KMS-11 (cell line): ENCODE measurements around the gene MPHOSPH8.

ENCODE experiments used
- H2AFZ ChIP-seq: fragments of 200-600 bp; sonication (generic); 2 replicates; pipeline ENCODE4 v1.6.1; 2016; ENCODE audit warnings: antibody characterized with exemption, mixed run types, low read depth
- H3K27ac ChIP-seq: fragments of 200-600 bp; sonication (generic); 2 replicates; pipeline ENCODE4 v1.6.1; 2016; ENCODE audit warnings: mild to moderate bottlenecking, mixed run types
- H3K27me3 ChIP-seq: fragments of 200-600 bp; sonication (generic); 2 replicates; pipeline ENCODE4 v1.6.1; 2017; ENCODE audit warnings: mild to moderate bottlenecking, low read depth, mixed run types, moderate library complexity; ENCODE audit not compliant: insufficient read depth
- H3K36me3 ChIP-seq: fragments of 200-600 bp; sonication (generic); 2 replicates; pipeline ENCODE4 v1.6.1; 2017; ENCODE audit warnings: mild to moderate bottlenecking, mixed run types; ENCODE audit not compliant: insufficient read depth
- H3K4me1 ChIP-seq: fragments of 200-600 bp; sonication (generic); 2 replicates; pipeline ENCODE4 v1.6.1; 2016; ENCODE audit warnings: mild to moderate bottlenecking, low read depth, mixed run types; ENCODE audit not compliant: poor library complexity, severe bottlenecking
- H3K4me2 ChIP-seq: fragments of 200-600 bp; sonication (generic); 2 replicates; pipeline ENCODE4 v1.7.0; 2016; ENCODE audit warnings: mild to moderate bottlenecking, mixed run types
- H3K4me3 ChIP-seq: fragments of 200-600 bp; sonication (generic); IDR thresholded peaks from 2 replicates; pipeline ENCODE4 v1.6.1; 2017; ENCODE audit warnings: low read depth, low read length, mixed read lengths; ENCODE audit not compliant: insufficient read depth
- H3K79me2 ChIP-seq: fragments of 200-600 bp; sonication (generic); 2 replicates; pipeline ENCODE4 v1.6.1; 2016; ENCODE audit warnings: low read depth, mixed run types; ENCODE audit not compliant: insufficient read depth
- H3K9ac ChIP-seq: fragments of 200-600 bp; sonication (generic); 2 replicates; pipeline ENCODE4 v1.6.1; 2016; ENCODE audit warnings: mild to moderate bottlenecking, mixed run types
- H4K20me1 ChIP-seq: fragments of 200-600 bp; sonication (generic); 2 replicates; pipeline ENCODE4 v1.6.1; 2016; ENCODE audit warnings: mild to moderate bottlenecking, mixed run types; ENCODE audit not compliant: insufficient read depth
- TF ChIP-seq, protein P1 (sequence below): fragments of 200-600 bp; sonication (generic); conservative IDR thresholded peaks from 2 replicates; pipeline ENCODE4 v1.6.1; 2017; ENCODE audit warnings: low read depth, mild to moderate bottlenecking, antibody characterized with exemption, low read length, moderate library complexity, mixed read lengths

The MPHOSPH8 gene

DNA sequence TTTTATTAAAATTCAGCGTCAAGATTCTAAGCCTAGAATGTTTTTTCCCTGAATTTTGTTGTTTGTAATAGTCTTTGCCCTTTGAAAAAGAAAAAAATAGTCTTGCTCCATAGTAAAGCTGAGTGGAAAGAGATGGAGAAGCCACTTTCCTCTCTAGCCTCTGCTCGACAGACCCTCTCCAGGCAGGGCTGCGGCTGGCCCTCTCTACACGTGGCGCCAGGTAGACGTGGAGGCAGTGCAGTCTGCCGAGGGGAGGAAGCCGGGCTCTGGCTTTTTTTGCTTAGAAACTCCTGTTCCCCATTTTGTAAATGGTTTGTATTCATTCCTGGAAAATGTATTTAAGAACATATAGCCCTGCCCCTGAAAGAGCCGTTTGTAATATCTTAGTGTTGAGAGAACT is 35.3 kb downstream of the MPHOSPH8 start:
- no peaks in the 10 kb centered on the region for H3K27me3 ChIP-seq
- no peaks in the 10 kb centered on the region for H3K4me1 ChIP-seq
- H2AFZ ChIP-seq = no peak overlapping the region
- H3K27ac ChIP-seq = no peak overlapping the region
- no peak overlapping the region for H3K4me2 ChIP-seq
- H3K4me3 ChIP-seq = no peak overlapping the region
- no peaks in the 10 kb centered on the region for H4K20me1 ChIP-seq
- H3K9ac ChIP-seq = no peak overlapping the region
- no peaks in the 10 kb centered on the region; the same call in 1 of the 2 replicates for H3K36me3 ChIP-seq
- TF ChIP-seq, protein P1, sequence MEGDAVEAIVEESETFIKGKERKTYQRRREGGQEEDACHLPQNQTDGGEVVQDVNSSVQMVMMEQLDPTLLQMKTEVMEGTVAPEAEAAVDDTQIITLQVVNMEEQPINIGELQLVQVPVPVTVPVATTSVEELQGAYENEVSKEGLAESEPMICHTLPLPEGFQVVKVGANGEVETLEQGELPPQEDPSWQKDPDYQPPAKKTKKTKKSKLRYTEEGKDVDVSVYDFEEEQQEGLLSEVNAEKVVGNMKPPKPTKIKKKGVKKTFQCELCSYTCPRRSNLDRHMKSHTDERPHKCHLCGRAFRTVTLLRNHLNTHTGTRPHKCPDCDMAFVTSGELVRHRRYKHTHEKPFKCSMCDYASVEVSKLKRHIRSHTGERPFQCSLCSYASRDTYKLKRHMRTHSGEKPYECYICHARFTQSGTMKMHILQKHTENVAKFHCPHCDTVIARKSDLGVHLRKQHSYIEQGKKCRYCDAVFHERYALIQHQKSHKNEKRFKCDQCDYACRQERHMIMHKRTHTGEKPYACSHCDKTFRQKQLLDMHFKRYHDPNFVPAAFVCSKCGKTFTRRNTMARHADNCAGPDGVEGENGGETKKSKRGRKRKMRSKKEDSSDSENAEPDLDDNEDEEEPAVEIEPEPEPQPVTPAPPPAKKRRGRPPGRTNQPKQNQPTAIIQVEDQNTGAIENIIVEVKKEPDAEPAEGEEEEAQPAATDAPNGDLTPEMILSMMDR = no peak
- H3K79me2 ChIP-seq = no peaks in the 10 kb centered on the region

DNA sequence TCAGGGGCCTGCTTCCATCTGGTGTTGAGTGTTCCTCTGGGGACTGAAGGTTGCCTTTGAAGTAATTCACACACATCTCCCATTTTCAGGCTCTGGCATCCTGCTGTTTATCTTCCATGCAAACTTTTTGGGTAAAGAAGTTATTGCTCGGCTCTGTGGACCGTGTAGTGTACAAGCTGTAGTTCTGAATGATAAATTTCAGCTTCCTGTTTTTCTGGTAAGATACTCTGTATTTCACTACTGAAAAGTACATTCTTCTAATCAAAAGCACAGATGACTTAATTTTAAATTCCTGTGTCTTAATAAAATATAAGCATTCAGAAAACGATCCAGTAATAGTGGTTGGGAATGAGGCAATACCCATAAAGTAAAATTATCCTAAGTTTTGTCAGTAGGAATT is 36.7 kb downstream of the MPHOSPH8 start:
- no peak overlapping the region for H2AFZ ChIP-seq
- H3K4me3 ChIP-seq = no peak overlapping the region
- no peaks in the 10 kb centered on the region for H3K27me3 ChIP-seq
- no peak overlapping the region for H3K9ac ChIP-seq
- no peaks in the 10 kb centered on the region for H3K79me2 ChIP-seq
- H3K27ac ChIP-seq = no peak overlapping the region
- no peaks in the 10 kb centered on the region for H3K4me1 ChIP-seq
- no peaks in the 10 kb centered on the region; the same call in 1 of the 2 replicates for H3K36me3 ChIP-seq
- TF ChIP-seq, protein P1 = no peak
- H3K4me2 ChIP-seq = no peak overlapping the region
- no peaks in the 10 kb centered on the region for H4K20me1 ChIP-seq

DNA sequence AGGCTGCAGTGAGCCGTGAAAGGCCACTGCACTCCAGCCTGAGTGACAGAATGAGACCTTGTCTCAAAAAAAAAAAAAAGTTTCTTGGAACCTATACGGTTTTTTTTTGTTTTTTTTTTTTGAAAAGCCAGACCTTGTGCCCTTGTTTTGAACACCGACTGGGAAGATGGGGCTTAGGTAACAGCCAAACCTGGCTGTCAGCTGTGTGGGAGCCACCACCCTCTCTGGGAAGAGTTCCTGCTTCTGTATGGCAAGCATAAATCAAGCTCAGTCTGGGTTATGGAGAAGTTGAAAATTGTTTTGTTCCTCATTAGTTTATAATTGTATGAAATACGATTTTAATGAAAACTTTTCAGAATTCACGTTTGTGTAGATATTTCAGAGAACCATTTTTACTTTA is 39.5 kb downstream of the MPHOSPH8 start:
- Histone ChIP-seq H3K9ac (no peak overlapping the region), H3K4me3 (no peak overlapping the region), H3K36me3 (no peaks in the 10 kb centered on the region; the same call in 1 of the 2 replicates), H2AFZ (no peak overlapping the region), H4K20me1 (no peaks in the 10 kb centered on the region), H3K27ac (no peak overlapping the region), H3K79me2 (no peaks in the 10 kb centered on the region), H3K27me3 (no peaks in the 10 kb centered on the region), H3K4me2 (no peak overlapping the region), H3K4me1 (no peaks in the 10 kb centered on the region)
- TF ChIP-seq, protein P1 = no peak

DNA sequence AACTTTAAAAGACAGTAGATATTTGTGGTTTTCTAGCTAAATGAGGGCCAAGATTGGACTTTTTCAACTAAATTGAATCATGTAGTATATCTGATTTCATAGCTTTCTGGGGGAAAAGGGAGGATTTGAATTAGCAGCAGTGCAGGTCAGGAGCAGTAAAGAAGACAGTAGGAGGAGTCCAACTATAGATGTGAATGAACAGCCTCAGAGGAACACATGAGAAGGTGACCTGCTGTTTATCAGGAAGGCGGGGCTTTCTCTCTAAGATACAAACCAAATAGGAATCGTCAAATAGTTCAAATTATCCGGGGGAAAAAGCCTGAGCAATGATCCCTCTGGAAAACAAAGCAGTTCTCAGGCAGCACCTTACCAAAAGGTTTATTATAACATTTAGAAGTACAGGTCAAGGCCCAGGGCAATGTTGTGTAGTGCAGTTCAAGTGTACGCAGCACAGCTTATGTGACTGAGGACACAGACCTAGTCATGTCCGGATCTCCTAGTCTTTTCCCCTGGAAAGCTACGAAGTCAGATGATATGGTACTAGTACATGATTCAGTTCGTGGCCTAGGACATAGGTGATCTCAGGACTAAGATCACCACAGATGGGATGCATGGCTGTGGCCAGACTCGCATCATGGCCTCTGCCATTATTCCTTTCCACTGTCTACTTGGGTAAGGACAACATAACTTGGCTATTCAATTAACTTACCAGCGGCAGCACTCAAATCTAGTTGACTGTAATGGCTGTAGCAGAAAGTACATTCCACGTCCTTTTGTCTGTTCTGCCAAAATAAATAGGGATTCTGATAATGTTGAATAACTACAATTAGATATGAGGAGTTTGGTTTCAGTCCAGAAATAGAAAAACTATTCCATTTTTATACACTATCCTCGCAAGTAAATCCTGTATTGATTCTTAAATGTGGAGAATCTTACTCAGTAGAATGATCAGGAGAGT is 40.3 kb downstream of the MPHOSPH8 start:
- Histone ChIP-seq H3K36me3 (no peaks in the 10 kb centered on the region; the same call in 1 of the 2 replicates), H3K27ac (no peak overlapping the region)

More for the DNA sequence above, 40.3 kb downstream of the MPHOSPH8 start:
- no peak overlapping the region for H2AFZ ChIP-seq
- no peak overlapping the region for H3K4me2 ChIP-seq
- TF ChIP-seq, protein P1 = no peak
- H3K4me3 ChIP-seq = no peak overlapping the region
- no peaks in the 10 kb centered on the region for H4K20me1 ChIP-seq
- no peaks in the 10 kb centered on the region for H3K79me2 ChIP-seq
- H3K9ac ChIP-seq = no peak overlapping the region
- no peaks in the 10 kb centered on the region for H3K4me1 ChIP-seq
- no peaks in the 10 kb centered on the region for H3K27me3 ChIP-seq
